Measurements from ENCODE around the gene TM9SF4.
"Not testable (repeated sequence)": the region's sequence is repeated elsewhere in the genome, so short reads cannot be mapped to it uniquely, and the experiment has no call there.

The TM9SF4 gene

GRCh38 chr20:32087070-32087469 is 22.4 kb upstream of the TM9SF4 start:
- DNase-seq, result no peak

DNA sequence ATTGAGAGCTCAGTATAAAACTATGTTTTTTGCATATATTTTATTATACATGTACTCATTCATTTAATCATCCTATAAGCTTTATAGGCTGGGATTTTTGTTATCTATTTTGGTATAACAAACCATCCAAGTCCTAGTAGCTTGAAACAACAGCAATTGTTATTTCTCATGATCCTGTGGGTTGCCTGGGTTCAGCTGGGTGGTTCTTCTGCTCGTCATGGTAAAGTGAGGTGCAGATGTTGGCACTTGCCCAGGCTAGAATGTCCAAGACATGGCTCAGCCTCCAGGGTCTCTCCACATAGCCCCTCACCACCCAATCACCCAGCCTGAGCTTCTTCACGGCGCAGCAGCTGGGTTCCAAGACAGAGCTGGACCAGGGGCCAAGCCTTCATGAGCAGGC is 20.8 kb upstream of the TM9SF4 start:
- no peak for DNase-seq
- intact Hi-C loops (cut with DNase I), result no loop called here

More at GRCh38 chr20:32087070-32087469, 22.4 kb upstream of the TM9SF4 start:
- intact Hi-C loops (cut with DNase I), result no loop called here

- intact Hi-C loops (cut with DNase I), result loop anchor here (10.0 kb wide), 1 partner anchor 265 kb away; no protein-coding TSS in a partner anchor
- DNase-seq, result no peak
Measured at GRCh38 chr20:32089637-32090362, 19.7 kb upstream of the TM9SF4 start.

DNA sequence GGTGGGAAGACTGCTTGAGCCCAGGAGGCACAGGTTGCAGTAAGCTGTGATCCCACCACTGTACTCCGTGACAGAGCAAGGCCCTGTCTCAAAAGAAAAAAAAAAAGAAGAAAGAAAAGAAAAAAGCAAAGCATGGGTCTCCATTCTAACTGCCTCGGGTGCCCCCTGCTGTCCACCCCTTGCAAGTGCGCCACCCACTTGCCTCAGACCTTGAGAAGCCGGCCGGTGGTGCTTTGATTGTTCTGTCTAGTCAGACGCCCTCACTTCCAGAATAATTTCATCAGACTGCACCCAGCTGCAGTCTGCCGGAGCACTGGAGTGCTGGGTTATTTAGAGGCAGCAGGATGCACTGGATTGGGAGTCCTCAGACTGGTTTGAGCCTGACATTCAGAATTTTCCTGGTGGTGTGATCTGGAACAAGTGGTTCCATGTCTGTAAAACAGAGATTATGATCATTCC is 17.6 kb upstream of the TM9SF4 start:
- DNase-seq, result peak; percentile 60 to 91 (median 82)
- intact Hi-C loops (cut with DNase I), result loop anchor here (10.0 kb wide), 1 partner anchor 267 kb away; no protein-coding TSS in a partner anchor

DNA sequence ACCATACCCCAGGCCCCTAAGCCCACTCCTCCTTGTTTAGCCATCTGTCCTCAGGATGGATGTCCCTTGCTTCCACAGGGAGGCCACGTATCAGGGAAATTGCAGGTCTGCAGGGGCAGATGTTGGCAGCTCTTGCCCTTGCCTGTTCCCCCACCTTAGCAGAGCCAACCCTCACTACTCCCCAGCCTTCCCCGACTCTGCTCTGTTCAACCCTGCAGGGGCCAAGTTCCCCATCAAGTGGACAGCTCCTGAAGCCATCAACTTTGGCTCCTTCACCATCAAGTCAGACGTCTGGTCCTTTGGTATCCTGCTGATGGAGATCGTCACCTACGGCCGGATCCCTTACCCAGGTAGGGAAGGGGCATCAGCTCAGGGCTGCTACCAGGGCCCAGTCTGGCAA is 10.7 kb upstream of the TM9SF4 start:
- intact Hi-C loops (cut with DNase I), result loop anchor here (10.0 kb wide), 1 partner anchor 274 kb away; no protein-coding TSS in a partner anchor
- no peak for DNase-seq

- DNase-seq, result no peak
- intact Hi-C loops (cut with DNase I), result loop anchor here (10.0 kb wide), 1 partner anchor 86 kb away; no protein-coding TSS in a partner anchor
Measured at GRCh38 chr20:32108814-32109391, 611 bp upstream of the TM9SF4 start.

DNA sequence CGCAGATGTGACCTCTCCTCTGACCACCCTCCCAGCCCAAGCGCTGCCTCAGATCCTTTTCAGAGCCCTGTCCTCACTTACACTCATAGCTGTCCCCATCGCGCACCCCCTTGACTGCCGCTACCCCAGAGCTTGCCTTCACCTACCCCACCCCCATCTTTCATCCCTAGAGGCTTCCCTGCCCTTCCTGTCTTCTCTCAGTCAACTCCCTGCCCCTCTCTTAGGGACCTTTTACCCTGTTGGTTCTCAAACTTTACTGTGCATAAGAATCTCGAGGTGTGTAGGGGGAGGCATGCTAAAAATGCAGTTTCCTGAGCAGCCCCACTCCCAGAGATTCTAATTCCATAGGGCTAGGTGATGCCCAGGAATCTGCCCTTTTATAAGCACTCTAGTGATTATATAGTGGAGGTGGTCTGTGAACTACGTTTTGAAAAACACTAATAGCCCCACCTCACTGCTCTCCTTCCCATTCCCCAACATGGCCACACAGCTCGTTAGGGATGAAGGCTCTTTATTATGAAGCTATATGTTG is 725 bp downstream of the TM9SF4 start:
- intact Hi-C loops (cut with DNase I), result no loop called here
- peak in 7 of 42 donors; percentile 7 to 39 (median 19) for DNase-seq

DNA sequence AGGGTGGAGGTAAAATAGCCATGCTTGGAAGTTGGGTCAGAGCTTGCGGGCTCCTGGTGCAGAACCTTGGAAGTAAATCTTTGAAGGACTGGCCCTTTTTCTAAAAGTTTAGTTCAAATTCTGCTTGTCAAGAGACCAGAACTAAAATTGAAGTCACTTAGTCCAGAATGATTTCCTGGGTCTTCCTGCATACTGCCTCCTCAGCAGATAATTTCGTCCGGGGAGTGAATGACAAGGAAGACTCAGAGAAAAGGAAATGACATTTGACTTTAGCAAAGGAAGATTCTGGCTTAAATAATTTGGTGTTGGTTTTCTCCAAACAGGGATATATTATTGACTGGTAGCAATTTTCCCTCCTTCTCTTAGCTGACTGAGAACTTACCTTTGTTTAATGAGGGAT is 1.2 kb downstream of the TM9SF4 start:
- intact Hi-C loops (cut with DNase I), result no loop called here

DNA sequence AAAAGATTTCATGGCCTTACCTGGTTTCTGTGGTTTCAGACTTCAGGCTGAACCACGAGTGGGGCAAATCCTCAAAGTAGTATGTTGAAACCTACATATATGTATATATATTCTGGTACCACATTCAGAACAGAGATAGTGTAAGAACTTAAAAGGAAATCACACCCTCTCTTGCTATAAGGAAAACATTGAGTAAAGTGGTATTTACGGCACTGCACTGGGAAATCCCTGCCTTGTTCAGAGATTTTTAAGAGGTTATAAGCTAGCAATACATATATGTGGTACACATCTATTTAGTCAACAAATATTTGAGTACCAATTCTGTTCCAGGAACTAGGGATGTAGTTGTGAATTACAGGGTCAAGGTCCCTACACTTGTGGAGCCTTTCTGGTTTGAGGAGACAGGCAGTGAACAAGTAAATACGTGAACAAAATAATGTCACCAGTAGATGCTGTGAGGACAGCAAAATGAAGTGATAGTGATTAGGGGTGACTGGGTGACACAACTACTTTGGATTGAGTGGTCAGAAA is 1.7 kb downstream of the TM9SF4 start:
- intact Hi-C loops (cut with DNase I), result no loop called here
- no peak for DNase-seq

More for the DNA sequence above, 1.2 kb downstream of the TM9SF4 start:
- DNase-seq, result no peak

GRCh38 chr20:32111753-32112152 is 2.2 kb downstream of the TM9SF4 start:
- peak in 12 of 42 donors; percentile 5 to 23 (median 14) for DNase-seq
- intact Hi-C loops (cut with DNase I), result no loop called here

DNA sequence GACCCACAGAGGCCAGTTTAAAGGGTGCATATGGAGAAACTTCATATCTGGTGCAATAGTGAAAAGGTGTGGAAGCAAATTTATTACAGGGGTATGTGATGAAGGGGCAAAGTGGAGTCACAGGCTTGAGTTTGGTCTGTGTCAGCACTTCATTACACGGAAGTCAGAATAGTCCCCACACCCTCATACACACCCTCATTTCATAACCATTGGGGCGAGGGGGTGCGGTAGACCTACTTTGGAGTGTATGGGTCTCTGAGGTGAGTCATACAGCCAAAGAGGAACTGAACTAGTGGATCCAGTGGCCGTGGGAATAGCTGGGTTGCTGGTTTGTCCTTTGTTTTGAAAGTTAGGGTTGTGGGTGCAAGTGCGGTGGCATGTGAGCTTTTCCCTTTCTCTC is 3.3 kb downstream of the TM9SF4 start:
- intact Hi-C loops (cut with DNase I), result no loop called here
- peak in 6 of 42 donors; percentile 10 to 59 (median 30) for DNase-seq

DNA sequence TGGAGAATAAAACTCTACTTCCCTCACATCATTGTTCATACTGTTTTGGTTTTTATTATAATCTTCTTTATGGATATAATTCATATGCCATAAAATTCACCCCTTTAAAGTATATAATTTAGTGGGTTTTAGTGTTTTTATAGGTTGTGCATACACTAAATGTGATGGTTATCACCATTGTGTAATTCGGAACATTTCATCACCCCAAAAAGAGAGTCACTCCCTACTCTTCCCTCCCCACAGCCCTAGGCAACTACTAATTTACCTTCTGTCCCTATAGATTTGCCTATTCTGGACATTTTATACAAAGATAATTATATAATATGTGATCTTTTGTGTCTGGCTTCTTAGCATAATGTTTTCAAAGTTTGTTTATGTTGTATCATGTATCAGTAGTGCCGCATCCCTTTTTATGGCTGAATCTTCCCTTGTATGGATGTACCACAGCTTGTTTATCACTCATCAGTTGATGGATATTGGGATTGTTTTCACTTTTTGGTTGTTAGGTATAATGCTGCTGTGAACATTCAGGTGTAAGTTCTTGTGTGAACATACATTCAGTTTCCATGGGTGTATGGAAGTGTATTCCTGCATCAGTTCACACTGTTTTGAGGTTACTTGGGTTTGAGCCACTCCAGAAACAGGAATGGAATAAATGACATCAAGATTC is 4.2 kb downstream of the TM9SF4 start:
- DNase-seq, result no peak
- intact Hi-C loops (cut with DNase I), result no loop called here

DNA sequence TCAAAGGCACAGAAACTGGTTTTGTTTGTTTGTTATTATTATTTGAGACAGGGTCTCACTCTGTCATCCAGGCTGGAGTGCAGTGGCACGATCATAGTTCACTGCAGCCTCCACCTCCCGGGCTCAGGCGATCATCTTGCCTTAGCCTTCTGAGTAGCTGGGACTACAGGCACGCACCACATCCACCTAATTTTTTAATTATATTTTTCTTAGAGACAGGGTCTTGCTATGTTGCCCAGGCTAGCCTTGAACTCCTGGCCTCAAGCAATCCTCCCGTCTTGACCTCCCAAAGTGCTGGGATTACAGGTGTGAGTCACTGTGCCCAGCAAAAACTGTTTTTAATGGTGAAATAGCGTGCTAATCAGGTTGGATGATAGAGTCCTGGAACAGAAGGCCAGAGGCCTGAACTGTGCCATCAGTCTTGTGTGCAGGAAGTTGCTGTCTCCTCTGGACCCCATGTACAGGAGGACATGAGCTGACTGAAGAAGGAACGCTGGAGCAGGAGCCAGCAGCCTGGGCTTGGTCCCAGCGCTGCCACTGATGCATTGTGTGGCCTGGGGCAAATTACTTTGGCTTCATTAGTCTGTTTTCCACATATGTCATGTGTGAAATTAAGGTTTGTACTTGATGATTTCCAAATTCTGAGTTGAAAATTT is 4.9 kb downstream of the TM9SF4 start:
- intact Hi-C loops (cut with DNase I), result no loop called here
- DNase-seq, result peak in 1 of 42 donors; percentile 9

DNA sequence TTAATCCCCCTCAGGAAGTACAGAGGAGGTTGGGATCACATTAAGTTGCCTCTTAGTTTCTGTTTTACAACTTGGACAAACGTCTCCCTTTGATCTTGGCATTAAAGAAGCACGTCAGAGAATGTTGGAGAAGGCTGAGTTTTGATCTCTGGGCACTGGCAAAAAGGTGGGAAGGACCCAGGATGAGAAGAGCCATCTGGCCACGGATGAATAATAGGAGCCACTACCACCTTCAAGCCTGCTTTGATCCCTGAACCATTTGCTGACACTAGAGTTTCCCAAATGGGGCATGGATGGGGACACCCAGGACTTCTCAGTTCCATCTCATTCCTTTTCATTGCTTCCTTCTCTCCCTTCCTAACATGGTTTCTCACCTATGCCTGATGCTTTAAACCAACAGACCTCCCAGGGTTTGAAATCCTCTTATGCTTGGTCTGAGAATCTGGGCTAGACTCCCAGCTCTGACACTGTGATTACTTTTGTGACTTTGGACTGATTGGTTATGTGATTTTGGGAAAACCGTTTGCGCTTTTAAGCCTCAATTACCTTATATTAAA is 5.8 kb downstream of the TM9SF4 start:
- no peak for DNase-seq
- intact Hi-C loops (cut with DNase I), result no loop called here

DNA sequence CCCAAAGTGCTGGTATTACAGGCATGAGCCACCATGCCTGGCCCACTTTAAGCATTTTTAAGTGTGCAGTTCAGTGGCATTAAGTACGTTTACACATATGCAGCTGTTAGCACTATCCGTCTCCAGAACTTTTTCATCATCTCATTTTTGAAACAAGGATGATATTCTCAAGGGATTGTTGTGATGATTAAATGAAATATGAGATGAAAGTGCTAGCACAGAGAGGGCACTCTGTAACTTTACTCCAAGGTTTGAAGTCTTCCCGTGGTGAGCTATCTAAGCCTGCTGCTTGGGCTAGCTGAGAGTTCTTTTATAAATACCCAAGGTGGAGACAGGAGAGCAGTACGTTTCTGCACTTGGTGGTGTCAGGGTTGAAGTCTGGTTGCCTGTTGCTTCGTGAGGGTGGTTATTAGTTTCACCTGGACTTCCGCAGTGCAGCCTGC is 6.6 kb downstream of the TM9SF4 start:
- no peak for DNase-seq
- intact Hi-C loops (cut with DNase I), result no loop called here

DNA sequence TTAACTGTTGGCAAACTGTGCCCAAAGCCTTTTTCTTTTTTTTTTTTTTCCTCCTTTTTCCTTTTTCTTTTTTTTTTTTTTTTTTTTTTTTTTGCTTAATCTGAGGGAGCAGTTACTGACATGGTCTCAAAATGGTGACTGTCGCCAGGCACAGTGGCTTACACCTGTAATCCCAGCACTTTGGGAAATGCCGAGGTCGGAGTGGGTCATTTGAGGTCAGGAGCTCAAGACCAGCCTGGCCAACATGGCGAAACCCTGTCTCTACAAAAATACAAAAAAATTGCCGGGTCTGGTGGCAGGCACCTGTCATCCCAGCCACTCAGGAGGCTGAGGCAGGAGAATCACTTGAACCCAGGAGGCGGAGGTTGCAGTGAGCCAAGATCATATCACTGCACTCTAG is 7.3 kb downstream of the TM9SF4 start:
- intact Hi-C loops (cut with DNase I); DNase-seq: not testable (repeated sequence)

DNA sequence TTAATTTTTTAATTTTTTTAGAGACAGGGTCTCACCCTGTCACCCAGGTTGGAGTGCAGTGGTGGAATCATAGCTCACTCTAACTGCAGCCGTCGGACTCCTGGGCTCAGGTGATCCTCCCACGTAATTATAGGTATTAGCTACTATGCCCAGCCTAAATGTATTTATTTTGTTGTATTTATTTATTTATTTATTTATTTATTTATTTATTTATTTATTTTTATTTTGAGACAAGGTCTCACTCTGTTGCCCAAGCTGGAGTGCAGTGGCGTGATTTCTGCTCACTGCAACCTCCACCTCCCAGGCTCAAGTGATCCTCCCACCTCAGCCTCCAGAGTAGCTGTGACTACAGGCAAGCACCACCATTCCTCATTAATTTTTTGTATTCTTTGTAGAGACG is 8.9 kb downstream of the TM9SF4 start:
- DNase-seq; intact Hi-C loops (cut with DNase I): not testable (repeated sequence)

DNA sequence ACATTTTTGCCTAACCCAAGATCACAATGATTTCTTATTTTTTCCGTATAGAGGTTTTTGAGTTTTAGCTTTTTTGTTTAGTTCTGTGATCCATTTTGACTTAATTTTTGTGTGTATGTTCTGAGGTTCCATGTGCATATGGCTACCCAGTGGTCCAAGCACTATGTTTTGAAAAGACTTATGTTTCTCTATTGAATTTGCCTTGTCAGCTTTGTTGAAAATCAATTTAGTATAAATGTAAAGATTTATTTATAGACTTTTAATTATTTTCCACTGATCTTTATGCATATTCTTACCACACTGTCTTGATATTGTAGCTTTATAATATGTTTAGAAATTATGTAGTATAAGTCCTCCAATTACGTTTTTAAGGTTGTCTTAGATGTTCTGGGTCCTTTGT is 10.2 kb downstream of the TM9SF4 start:
- DNase-seq, result no peak
- intact Hi-C loops (cut with DNase I), result no loop called here

DNA sequence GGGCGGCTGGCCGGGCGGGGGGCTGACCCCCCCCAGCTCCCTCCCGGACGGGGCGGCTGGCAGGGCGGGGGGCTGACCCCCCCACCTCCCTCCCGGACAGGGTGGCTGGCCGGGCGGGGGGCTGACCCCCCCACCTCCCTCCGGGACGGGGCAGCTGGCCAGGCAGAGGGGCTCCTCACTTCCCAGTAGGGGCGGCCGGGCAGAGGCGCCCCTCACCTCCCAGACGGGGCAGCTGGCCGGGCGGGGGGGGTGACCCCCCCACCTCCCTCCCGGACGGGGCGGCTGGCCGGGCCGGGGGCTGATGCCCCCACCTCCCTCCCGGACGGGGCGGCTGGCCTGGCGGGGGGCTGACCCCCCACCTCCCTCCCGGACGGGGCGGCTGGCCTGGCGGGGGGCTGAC is 12.4 kb downstream of the TM9SF4 start:
- DNase-seq; intact Hi-C loops (cut with DNase I): not testable (repeated sequence)
